DND-41 (cell line): ENCODE measurements around the gene ITGA7.

ENCODE experiments used
- ATAC-seq: fragments of 200-7000 bp; cut with Tn5 transposase; 3 replicates; pipeline ENCODE4 v1.9.1; 2021; ENCODE audit warnings: low read depth; ENCODE audit not compliant: insufficient read depth
- DNase-seq: peaks from one replicate; pipeline ENCODE4 v3.0.0-alpha.2; 2020
- H2AFZ ChIP-seq: 2 replicates; pipeline ENCODE4 v1.6.0; 2012; ENCODE audit warnings: low read depth, low read length
- H3K27ac ChIP-seq: 2 replicates; pipeline ENCODE4 v1.5.1; 2012; ENCODE audit warnings: low read length, inconsistent platforms
- H3K27me3 ChIP-seq: fragments of 200-600 bp; sonication (generic); 2 replicates; pipeline ENCODE4 v1.6.0; 2012; ENCODE audit warnings: low read length, mild to moderate bottlenecking, inconsistent platforms; ENCODE audit not compliant: insufficient read depth, poor library complexity
- H3K36me3 ChIP-seq: 2 replicates; pipeline ENCODE4 v1.5.1; 2012; ENCODE audit warnings: low read length, inconsistent platforms; ENCODE audit not compliant: insufficient read depth
- H3K4me1 ChIP-seq: 2 replicates; pipeline ENCODE4 v1.5.1; 2012; ENCODE audit warnings: mild to moderate bottlenecking, low read length; ENCODE audit not compliant: insufficient read depth
- H3K4me2 ChIP-seq: 2 replicates; pipeline ENCODE4 v1.6.0; 2012; ENCODE audit warnings: mild to moderate bottlenecking, moderate library complexity, low read length, inconsistent platforms; ENCODE audit not compliant: insufficient read depth
- H3K4me3 ChIP-seq, 2 experiments: fragments of 200-600 bp in 1 of 2; shearing (Covaris generic) in 1 of 2; 2 replicates each; pipeline ENCODE4 v1.5.1; 2012 to 2016; ENCODE audit warnings: inconsistent platforms in 2 of 2, low read length in 2 of 2, mild to moderate bottlenecking in 2 of 2, low read depth in 1 of 2, moderate library complexity in 1 of 2
- H3K79me2 ChIP-seq: 2 replicates; pipeline ENCODE4 v1.6.0; 2012; ENCODE audit warnings: low read length, inconsistent platforms; ENCODE audit not compliant: insufficient read depth
- H3K9ac ChIP-seq: 2 replicates; pipeline ENCODE4 v1.6.0; 2012; ENCODE audit warnings: low read depth, mild to moderate bottlenecking, inconsistent platforms, low read length, moderate library complexity
- H3K9me3 ChIP-seq: 2 replicates; pipeline ENCODE4 v1.5.1; 2012; ENCODE audit warnings: low read length, moderate library complexity, mild to moderate bottlenecking, inconsistent platforms; ENCODE audit not compliant: insufficient read depth, severe bottlenecking
- H4K20me1 ChIP-seq: 2 replicates; pipeline ENCODE4 v1.6.0; 2012; ENCODE audit warnings: low read length; ENCODE audit not compliant: insufficient read depth
- EZH2 ChIP-seq: IDR thresholded peaks from 3 replicates; pipeline ENCODE4 v1.6.1; 2012; ENCODE audit warnings: borderline replicate concordance, low read depth, mild to moderate bottlenecking, moderate library complexity, low read length, inconsistent platforms; ENCODE audit not compliant: severe bottlenecking
- TF ChIP-seq, protein P1 (sequence below): IDR thresholded peaks from 2 replicates; pipeline ENCODE4 v1.5.1; 2012; ENCODE audit warnings: borderline replicate concordance, low read length, moderate library complexity, mild to moderate bottlenecking; ENCODE audit not compliant: poor library complexity, severe bottlenecking; ENCODE audit errors: extremely low read depth

ITGA7 gene

DNA sequence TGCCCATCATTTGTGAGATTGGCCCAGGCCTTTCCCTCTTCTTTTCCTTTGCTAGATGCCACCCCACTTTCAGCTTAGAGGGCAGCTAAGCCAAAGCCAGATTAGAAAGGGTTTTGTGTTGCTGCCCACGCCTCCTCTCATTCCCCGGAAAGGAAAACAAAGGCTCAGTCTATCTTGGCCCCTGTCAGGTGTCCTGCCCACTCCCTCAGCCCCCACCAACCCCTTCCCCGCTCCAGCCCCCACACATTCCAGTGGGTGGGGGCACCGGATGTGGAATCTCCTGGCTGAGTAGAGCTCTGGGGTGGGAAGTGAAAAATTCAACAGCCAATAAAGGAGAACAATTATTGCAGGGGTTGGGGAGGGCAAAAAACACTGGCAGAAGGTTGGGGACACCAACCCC is 10.3 kb upstream of the ITGA7 start:
- H3K36me3 ChIP-seq: peaks cover 35% of the 10 kb centered on the region
- peaks cover 31% of the 10 kb centered on the region for H3K4me1 ChIP-seq
- H4K20me1 ChIP-seq: no peaks in the 10 kb centered on the region
- no peak overlapping the region for H2AFZ ChIP-seq
- ATAC-seq: no peak
- H3K79me2 ChIP-seq: peaks cover 24% of the 10 kb centered on the region
- no peak overlapping the region; the same call in 1 of the 2 replicates for H3K9ac ChIP-seq
- 0 out of 4 replicates have a peak overlapping the region, but pooled peaks of 1 of the 2 experiments have one; percentile 70 for H3K4me3 ChIP-seq
- no peak for DNase-seq
- peak overlapping the region; percentile 97; the same call in 1 of the 2 replicates for H3K4me2 ChIP-seq
- H3K9me3 ChIP-seq: no peaks in the 10 kb centered on the region
- no peaks in the 10 kb centered on the region for H3K27me3 ChIP-seq
- H3K27ac ChIP-seq: peak overlapping the region; percentile 16; the same call in 1 of the 2 replicates
- TF ChIP-seq, protein P1, sequence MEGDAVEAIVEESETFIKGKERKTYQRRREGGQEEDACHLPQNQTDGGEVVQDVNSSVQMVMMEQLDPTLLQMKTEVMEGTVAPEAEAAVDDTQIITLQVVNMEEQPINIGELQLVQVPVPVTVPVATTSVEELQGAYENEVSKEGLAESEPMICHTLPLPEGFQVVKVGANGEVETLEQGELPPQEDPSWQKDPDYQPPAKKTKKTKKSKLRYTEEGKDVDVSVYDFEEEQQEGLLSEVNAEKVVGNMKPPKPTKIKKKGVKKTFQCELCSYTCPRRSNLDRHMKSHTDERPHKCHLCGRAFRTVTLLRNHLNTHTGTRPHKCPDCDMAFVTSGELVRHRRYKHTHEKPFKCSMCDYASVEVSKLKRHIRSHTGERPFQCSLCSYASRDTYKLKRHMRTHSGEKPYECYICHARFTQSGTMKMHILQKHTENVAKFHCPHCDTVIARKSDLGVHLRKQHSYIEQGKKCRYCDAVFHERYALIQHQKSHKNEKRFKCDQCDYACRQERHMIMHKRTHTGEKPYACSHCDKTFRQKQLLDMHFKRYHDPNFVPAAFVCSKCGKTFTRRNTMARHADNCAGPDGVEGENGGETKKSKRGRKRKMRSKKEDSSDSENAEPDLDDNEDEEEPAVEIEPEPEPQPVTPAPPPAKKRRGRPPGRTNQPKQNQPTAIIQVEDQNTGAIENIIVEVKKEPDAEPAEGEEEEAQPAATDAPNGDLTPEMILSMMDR: no peak
- TF ChIP-seq EZH2: no peak

DNA sequence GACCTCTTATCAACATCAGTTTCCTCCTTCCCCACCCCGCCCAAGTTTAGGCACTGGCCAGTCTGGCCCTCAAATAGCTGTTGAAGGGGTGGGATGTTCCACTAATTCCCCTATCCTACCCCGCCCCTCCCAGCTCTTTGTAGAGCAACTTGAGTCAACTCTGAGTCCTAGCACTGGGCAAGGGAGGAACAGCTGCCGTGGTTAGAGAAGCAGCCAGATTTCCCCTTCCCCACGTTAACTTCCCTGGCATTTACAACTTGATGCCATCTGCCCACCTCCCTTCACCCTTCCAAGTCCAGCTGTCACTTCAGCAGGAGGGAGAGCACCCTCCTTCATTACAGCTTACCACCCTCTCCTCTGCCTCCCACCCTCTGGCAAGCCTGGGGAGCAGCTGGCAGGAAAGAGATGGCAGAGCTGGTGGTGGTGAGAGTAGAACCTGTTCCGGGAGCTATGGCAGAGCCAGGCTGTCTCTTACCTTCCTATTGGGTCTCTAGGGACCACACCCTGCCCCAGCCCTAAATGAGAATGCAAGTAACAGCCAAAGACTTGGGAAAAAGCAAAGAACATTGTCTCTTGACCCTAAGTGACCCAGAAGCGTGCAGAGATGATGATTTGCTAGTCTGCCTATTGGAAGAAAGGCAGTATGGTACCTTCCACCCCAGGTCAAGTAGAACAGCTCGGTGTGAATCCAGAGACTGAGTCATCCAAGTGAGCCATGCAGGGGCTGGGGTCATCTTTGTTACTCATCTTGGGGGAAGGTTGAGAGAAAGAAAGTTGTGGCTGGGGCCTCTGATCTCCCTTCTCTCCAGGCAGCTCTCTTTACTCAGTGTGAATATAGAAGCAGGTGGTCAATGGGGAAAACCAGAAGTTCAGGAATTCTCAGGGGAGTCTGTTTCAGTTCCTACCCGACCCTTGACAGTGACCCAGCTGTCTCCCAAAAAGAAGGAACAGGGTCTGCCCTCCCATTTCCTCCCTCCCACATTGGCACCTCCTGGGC is 9.6 kb upstream of the ITGA7 start:
- TF ChIP-seq, protein P1: no peak
- TF ChIP-seq EZH2: no peak
- peak overlapping the region; percentile 97 for H3K4me2 ChIP-seq
- H3K79me2 ChIP-seq: peaks cover 24% of the 10 kb centered on the region
- DNase-seq (no peak), ATAC-seq (no peak)
- peaks cover 31% of the 10 kb centered on the region for H3K4me1 ChIP-seq
- H3K4me3 ChIP-seq: peak overlapping the region; percentile 40 to 70; a peak in 3 of 4 replicates
- H3K9me3 ChIP-seq: no peaks in the 10 kb centered on the region
- peak overlapping the region; percentile 94; the same call in 1 of the 2 replicates for H2AFZ ChIP-seq
- peak overlapping the region; percentile 79 for H3K27ac ChIP-seq
- H3K27me3 ChIP-seq: no peaks in the 10 kb centered on the region
- H4K20me1 ChIP-seq: no peaks in the 10 kb centered on the region
- H3K36me3 ChIP-seq: peaks cover 35% of the 10 kb centered on the region
- peak overlapping the region; percentile 70 for H3K9ac ChIP-seq

DNA sequence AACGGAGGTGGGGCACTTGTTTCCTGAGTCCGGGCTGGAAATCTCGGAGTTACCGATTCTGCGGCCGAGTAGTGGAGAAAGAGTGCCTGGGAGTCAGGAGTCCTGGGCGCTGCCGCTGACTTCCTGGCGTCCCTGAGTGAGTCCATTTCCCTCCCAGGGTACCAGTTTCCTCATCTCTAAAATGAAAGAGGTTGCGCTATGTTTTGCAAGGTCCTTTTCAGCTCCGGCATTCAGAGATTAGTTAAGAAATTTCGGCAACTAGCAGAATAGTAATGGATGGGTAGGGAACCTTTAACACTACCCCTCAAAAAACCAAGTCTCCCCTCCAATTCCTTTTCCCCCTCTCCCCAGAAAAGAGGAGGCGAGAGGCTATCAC is 8.9 kb upstream of the ITGA7 start:
- no peaks in the 10 kb centered on the region for H3K27me3 ChIP-seq
- no peaks in the 10 kb centered on the region for H4K20me1 ChIP-seq
- H3K27ac ChIP-seq: peak overlapping the region; percentile 79
- H3K9me3 ChIP-seq: no peaks in the 10 kb centered on the region
- H3K79me2 ChIP-seq: peaks cover 24% of the 10 kb centered on the region
- H3K4me1 ChIP-seq: peaks cover 31% of the 10 kb centered on the region
- peak overlapping the region; percentile 94 for H2AFZ ChIP-seq
- H3K9ac ChIP-seq: peak overlapping the region; percentile 70
- TF ChIP-seq EZH2: no peak
- TF ChIP-seq, protein P1: no peak
- DNase-seq (no peak), ATAC-seq (peak; percentile 55)
- H3K36me3 ChIP-seq: peaks cover 32% of the 10 kb centered on the region
- peak overlapping the region; percentile 97 for H3K4me2 ChIP-seq
- peak overlapping the region; percentile 40 to 70 for H3K4me3 ChIP-seq
